Ecto neural progenitor cell (in vitro differentiated cells): ENCODE results near the gene TMEM30A.

ENCODE experiments used
- DNase-seq: peaks from one replicate; pipeline ENCODE4 v3.0.0-alpha.2; 2018; ENCODE audit warnings: low spot score

TMEM30A gene

DNA sequence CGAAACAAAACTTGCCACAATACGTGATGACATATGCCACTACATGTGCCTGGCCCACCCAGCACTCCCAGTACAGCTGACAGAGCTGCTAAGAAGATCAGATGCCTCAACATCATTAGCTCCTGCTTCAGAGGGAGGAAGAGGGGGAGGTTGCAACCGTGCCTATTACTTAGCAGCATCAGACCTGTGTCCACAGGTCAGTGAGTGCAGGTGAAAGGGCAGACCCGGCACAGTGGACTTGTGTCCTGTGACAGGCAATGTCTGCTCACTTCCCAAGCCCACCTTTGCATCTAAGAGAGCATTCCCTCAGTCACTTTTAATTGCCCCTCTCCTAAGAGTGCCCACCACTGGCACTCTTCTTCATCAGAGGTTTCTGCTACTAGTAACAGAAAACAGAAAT is 69.3 kb downstream of the TMEM30A start:
- no peak for DNase-seq

DNA sequence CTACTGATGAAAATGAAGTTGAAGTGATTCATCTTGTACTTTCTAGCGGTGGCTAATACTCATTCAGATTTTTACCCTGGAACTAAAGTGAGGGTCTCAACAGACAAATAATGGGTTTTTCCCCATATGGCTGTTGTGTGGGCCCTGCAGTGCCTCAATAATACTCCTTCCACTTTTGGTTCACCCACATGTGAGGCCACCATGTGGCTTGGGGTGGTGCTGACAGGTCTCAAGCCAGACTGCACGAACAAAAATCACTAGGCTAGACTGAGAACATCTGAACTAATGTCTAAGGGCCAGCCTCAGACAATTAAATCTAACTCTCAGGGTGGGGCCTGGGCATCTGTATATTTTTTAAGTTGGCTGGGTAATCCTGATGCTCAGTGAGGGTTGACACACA is 70.9 kb downstream of the TMEM30A start:
- DNase-seq, result no peak

DNA sequence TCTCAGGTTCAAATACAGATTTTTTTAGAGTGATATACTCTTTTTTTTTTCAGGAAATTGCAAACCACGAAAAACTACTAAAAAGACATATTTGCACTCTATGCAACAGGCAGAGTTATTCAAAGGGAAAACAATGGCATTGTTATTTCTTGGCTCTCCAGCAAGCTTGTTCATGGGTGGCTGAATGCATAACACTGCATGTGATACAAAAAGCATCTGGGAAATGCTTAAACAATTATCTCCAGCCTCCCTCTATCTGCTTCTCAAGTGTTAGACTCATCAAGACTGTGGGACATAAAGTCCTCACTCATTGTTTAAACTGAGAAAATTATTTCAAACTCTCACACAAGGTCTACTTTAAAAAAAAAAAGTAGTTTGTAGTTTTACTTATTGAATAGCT is 71.5 kb downstream of the TMEM30A start:
- DNase-seq, result no peak

DNA sequence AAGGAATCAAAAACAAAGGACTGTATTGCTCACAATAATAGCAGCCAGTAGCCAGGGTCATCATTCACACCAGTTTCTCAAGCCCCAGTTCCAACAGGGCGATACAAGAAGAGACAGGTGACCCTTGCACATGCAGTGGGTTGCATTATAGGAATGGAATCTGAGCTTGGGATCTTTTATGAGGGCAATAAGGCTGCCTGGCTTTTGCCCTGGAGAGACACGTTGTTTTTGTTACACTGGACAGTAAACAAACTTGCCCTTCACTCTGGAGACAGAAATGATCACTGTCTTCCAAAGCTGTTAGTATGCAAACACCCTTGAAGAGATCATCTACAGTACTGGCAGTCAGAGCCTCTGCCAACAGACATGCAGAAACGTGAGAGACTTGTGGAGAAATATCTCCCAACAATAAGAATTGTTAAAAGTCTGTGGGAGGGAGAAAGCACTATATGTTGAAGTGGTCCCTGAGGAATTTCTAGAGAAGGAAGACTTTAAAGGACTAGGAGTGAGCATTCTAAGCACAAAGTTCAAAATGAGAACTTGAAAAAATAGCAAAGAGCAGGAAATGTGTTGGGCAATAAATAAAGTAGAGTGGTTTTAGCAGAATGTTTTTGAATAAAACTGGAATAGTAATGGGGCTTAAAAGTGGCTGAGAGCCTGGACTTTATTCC is 72.5 kb downstream of the TMEM30A start:
- no peak for DNase-seq

DNA sequence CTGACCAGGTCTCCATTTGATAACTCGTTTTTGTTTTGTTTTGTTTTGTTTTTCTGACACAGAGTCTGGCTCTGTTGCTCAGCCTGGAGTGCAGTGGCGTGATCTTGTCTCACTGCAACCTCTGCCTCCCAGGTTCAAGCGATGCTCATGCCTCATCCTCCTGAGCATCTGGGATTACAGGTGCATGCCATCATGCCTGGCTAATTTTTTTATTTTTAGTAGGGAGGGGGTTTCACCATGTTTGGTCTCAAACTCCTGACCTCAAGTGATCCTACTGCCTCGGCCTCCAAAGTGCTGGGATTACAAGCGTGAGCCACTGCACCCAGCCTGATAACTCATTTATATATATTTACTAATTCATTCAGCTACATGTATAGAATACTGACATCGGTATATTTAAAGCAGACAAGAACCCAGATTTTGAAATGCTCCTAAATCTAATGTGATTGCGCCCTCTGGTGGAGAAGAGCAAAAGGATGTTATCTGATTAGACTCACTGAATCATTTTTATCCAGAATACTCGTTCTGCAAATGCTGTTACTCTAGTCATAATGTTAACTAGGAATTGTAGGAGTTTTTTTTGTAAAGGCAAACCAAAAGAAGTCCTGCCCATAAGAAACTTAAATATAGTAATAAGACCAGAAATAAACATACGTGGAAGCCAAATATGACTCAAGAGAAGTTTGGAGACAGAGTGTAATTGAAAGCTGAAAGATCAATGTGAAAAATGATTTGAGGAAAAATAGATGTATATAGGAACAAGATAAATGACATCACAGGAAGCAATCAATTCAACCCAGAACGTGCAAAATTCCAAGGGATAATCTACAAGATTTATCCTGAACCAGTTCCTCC is 73.5 kb downstream of the TMEM30A start:
- no peak for DNase-seq

DNA sequence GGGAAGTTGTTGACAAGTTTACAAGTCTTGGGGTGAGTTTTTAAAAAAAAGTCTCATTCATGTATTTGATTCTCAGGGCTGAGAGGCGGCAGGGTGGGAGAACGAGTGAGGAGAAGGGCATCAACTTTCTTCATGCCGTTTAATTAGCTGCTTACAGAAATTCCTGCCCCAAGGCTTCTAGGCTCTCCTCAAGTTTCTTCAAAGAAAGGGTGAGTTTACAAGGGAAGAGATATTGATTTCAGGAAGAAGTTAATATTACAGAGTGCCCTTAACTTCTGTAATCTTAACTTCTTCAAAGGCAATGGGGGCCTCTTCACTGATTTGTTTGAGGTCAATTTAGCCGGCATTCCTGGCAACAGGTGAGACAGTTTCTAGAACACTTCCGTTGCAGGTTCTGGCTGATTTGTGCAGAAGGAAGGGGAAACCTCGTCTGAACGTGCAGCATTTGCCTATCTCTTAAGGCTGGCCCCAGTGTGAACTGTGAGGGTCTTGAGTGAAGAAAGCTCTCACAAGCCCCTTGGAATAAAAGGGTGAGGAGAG is 75.3 kb downstream of the TMEM30A start:
- no peak for DNase-seq

DNA sequence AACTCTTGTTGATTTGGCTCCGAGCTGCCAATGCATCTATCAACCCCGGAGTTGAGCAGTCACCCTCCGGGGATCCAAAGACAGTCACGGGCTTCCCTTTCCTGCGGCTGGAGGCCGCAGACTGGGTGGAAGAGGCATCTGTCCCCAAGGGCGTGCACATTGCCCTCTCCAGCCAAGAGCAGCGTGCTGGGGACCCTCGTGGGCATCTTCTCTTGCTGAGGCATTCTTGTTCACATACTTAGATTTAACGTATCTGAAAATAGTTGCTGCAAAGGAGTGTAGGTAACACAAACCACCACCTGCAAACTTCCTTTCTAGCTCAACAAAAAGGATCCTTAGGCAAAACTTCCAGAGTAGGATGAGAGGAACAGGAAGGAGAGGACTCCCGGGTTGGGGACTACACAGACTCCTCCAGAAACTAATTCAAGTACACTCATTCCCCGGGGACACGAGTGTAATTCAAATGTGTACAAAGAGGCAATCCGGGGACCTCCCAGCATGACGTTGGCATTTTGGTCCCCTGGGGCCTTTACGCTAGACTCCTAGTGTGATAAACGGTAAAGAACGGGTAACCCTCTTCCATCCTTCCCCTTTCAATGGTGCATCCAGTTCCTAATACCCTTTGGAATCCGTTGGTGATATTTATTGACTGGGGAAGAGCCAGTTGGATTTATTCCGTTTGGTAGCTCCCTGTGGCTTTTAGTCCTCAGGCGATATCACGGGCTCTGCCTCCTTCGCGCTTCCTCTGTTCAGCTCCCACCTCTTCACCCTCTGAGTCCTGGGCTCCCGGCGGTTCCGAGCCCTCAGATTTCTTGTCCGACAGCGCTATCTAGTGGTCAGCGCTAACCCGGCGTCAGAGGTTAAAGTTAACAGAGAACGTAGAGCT is 76.1 kb downstream of the TMEM30A start:
- DNase-seq, result peak; percentile 91

DNA sequence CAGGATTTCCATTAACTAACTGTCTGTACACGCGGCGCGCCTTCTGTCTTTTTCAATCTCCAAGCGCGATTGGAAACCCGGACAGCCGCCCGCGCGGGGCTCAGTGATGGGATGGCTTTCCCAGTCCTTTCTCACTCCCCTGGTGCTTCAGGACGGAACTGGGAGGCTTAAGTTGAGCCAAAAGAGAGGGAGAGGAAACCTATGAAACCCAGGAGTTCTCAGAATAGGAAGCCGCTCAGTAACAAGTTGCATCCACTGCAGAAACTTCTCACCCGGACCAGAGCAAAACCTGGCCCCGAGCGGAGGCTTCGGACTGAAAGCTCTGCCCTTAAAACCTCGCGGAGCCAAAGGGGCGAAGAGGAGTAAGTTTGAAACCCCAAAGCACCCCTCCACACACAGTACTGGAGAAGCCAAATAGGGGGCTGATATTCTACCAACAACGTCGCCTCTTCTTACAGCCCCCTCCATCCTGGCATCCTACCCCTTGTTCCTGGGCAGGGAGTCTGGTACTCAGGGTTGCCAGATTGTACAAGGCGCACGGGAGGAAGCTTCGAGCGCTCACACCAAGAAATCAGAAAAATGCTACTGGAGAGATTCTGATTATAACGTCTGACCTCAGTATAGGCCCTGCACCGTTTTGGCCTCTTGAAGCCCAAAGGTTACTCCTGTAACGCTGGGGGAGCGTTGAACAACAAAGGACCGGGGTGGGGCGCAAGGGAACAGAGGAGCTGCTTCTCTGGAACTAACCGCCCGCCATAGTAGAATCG is 77.8 kb downstream of the TMEM30A start:
- DNase-seq, result no peak

DNA sequence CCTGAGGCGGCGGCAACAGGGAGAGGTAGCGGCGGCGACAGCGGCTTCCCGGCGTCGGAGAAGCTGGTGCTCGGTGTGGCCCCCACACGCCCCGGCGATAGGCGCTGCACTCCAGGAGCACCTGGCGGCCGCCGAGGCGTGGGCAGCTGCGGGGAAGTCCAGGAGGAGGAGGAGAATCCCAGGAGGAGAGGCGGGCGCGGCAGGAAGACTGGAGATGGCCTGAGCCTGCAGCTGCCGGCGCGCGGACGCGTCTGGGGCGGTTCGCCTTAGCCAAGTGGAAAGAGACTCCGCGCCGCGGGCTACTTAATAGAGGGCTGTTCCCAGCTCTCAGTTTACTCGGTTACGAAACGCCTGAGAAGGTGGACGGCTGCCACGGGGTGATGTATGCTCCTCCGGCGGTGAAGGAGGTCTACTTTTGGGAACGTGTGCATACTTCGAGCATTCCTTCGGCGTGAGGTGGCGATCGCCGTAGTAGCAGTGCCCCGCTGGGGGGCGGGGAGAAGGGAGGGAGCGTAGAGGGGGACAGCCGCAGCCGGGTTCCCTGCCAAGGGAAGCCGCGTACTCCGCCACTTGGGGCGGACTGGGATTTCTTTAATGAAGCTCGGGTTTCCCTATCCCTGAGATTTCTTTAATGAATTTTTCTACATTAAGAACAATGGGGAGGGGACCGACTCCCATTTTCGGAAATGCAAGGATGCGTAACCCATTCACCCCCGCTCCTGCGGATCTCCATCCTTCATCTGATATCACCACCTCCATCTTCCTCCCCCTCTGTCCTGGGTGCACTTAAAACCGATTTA is 78.6 kb downstream of the TMEM30A start, which contains the start of gene COL12A1:
Gene COL12A1, minus strand, starts transcription at position 278 of the 800 bp plus-strand sequence. CDS start 3,261 bp downstream, outside the sequence.
- peak; percentile 83 for DNase-seq

DNA sequence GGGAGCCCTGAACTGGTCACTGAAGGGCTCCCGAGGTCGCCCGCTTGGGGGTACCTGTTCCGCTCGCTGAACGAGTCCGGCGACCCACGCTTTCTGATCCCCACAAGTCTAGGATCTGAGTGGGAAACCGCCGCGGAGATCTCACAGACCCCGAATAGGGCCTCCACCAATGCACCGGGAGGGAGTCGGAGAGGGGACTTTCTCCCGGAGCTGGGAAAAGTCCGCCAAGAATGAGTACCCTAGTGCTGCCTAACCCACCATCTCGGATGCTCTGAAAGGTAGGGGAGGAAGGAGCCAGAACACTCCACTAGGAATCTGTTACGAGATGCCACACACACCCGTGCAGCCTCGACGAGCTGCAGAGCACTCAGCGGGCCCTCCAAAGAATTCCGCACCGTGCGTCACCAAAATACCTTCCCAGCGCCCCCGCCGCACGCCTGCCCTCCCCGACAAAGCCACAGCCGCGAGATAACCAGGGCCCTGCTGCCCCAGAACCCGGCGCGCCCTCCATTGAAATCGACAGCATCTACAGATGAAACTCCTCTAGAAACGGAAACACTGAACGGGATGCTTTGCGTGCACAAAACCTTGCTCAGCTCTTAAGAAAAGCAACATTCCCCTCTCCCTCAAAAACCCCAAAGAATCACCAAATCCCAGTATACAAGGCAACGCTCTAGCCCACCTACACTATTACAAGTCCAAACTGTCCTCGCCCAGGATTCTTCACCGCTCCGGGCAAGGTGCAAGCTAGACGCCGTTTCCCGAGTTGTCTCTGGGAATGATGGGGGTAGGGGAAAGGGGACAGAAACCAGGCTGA is 79.4 kb downstream of the TMEM30A start:
- DNase-seq, result peak; percentile 61

DNA sequence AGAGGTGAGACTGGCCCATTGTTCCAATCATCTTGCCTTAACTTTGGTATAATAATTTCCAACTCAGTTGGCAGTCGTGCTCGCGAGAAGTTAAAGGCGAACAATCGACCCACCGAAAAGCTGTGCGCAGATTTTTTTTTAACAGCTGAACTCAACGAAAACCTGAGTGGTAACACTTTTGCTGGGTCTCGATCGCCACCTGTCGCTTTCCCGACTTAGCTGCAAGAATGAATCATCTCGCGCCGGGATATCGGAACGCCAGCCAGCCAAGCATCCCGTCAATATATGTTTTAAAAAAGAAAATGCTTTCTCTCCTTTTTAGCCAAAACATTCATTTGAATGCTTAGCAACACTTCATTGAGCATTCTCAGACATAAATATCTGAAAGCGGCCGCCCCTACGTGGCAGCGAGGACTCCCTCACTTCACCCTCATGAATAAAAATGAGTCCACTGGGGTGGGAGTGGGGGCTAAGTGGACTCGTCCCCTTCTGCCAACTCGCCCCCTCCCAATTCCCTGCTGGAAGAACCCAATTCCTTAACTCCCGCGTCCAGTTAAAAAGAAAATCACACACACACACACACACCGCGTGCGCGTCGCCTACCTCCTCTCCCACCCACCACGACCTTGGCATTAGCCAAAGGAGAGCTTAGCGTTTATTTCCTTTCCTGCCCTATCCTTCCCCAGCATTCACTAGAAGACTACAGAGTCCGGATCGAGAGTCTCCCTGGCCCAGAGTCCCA is 80.2 kb downstream of the TMEM30A start:
- peak; percentile 80 for DNase-seq

DNA sequence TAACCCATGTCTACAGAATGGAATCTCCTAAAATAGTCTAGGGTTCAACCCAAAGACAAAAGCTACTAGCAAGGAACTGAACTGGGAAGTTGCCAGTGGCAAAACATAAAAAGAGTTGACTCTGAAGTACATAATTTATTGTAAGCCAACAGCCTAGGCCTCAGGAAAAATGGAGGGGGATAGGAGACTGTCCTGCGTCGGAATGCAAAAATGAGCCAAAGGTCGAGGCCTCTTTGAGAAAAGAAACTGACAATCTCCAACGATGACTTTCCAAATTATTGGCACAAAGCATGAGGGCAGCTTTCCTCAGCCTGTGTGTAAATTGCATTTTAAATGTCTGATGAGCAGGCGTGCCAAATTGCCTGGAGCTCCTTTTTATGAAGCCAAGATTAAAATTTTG is 80.9 kb downstream of the TMEM30A start:
- no peak for DNase-seq
